Subcutaneous adipose tissue (tissue), 4 donors: ENCODE data around the gene HS2ST1. TPM values are rescaled to one million over a fixed set of nuclear protein-coding genes. Genes with fewer than 3 reads are reported as not detected.

Experiments
- CTCF ChIP-seq: fragments of 450-650 bp; IDR thresholded peaks from one replicate; pipeline ENCODE4 v1.5.1; 2016; ENCODE audit warnings: low read depth, mild to moderate bottlenecking, control low read depth, antibody characterized with exemption, moderate library complexity
- total RNA-seq, 4 donors: library from RNA; depleted of rRNA; stranded (reverse); fragments of >200 nt; gene quantifications; one replicate each; pipeline ENCODE4 v1.1.0, GENCODE V29; 2016

HS2ST1 gene
- total RNA-seq, 4 donors from 2014 or later, result 10.2 to 25.5 (median 15.7) TPM

- no peak for TF ChIP-seq CTCF
These were observed 132.5 kb downstream of the HS2ST1 start for GRCh38 chr1:87046951-87047350.

GRCh38 chr1:87048237-87048636, 133.8 kb downstream of the HS2ST1 start:
- TF ChIP-seq CTCF, result no peak

GRCh38 chr1:87051965-87052364, 137.5 kb downstream of the HS2ST1 start:
- no peak for TF ChIP-seq CTCF

- no peak for TF ChIP-seq CTCF
These were observed 138.0 kb downstream of the HS2ST1 start for GRCh38 chr1:87052400-87052799.

GRCh38 chr1:87052961-87053360, 138.5 kb downstream of the HS2ST1 start:
- no peak for TF ChIP-seq CTCF

- TF ChIP-seq CTCF, result no peak
These were observed 139.0 kb downstream of the HS2ST1 start for GRCh38 chr1:87053446-87053845.

- no peak for TF ChIP-seq CTCF
These were observed 142.5 kb downstream of the HS2ST1 start for GRCh38 chr1:87056974-87057373.

- TF ChIP-seq CTCF, result no peak
These were observed 143.9 kb downstream of the HS2ST1 start for GRCh38 chr1:87058343-87058649.
